Fibroblast of the conjunctiva (primary cell): ENCODE measurements around the gene PBXIP1.

Experiments used
- DNase-seq: peaks from one replicate; pipeline ENCODE4 v3.0.0-alpha.2; 2010; ENCODE audit warnings: low read depth

PBXIP1 gene

GRCh38 chr1:154957091-154957657, 1.3 kb upstream of the PBXIP1 start:
- DNase-seq = no peak

- DNase-seq = no peak
These were observed 644 bp upstream of the PBXIP1 start for GRCh38 chr1:154956544-154956941.

- no peak for DNase-seq
These were observed 721 bp downstream of the PBXIP1 start for GRCh38 chr1:154955039-154955717.

- DNase-seq = no peak
These were observed 1.4 kb downstream of the PBXIP1 start for GRCh38 chr1:154954541-154954940.

GRCh38 chr1:154953611-154954038, 2.3 kb downstream of the PBXIP1 start:
- no peak for DNase-seq

GRCh38 chr1:154952664-154953063, 3.2 kb downstream of the PBXIP1 start:
- DNase-seq = no peak

GRCh38 chr1:154951901-154952657, 3.8 kb downstream of the PBXIP1 start:
- no peak for DNase-seq

- DNase-seq = no peak
These were observed 7.8 kb downstream of the PBXIP1 start for GRCh38 chr1:154948079-154948478.

GRCh38 chr1:154945962-154946850, 9.7 kb downstream of the PBXIP1 start:
- DNase-seq = no peak

- DNase-seq = no peak
These were observed 10.5 kb downstream of the PBXIP1 start for GRCh38 chr1:154945160-154945961.

GRCh38 chr1:154944401-154945159, 11.3 kb downstream of the PBXIP1 start:
- no peak for DNase-seq

GRCh38 chr1:154943649-154944400, 12.1 kb downstream of the PBXIP1 start:
- DNase-seq = no peak

GRCh38 chr1:154941333-154942013, 14.4 kb downstream of the PBXIP1 start:
- no peak for DNase-seq

- no peak for DNase-seq
These were observed 15.2 kb downstream of the PBXIP1 start for GRCh38 chr1:154940651-154941194.

- DNase-seq = no peak
These were observed 15.7 kb downstream of the PBXIP1 start for GRCh38 chr1:154940213-154940560.

- no peak for DNase-seq
These were observed 17.1 kb downstream of the PBXIP1 start for GRCh38 chr1:154938604-154939399.

- no peak for DNase-seq
These were observed 17.9 kb downstream of the PBXIP1 start for GRCh38 chr1:154937988-154938386.
